ENCODE measurements around the gene MOB3A.

MOB3A gene

DNA sequence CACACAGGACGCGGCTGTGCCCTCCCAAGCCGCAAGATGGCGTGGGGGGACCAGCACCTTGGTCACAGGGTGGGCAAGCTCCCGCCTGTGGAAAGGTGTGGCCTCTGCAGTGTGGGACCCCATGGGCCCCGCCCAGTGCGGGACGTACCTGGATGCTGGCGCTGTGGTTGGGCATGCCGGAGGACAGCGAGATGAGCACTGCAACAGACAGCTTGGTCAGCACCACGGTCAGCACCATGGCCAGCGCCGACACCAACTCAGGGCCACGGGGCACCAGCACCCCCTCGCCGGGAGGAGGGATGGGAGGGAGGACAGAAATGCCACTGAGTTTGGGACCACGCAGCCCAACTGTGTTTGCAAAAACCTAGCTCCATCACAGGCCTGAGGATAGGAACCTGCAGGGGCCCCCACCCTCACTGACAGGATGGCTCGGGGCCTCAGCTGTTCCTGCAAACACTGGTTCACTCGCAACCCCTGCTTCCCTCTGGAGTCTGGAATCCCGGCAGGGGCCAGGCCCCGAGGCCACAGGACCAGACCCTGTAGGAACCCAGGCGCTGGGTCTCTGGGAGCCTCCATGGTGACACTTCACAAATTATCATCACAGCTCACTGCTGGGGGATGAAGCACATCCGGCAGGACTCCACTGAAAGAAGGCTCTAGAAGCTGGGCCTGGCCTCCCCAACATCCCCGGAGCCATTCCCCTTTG is 27.7 kb upstream of the MOB3A start:
- DNase-seq (ENCODE audit: low spot score), result no peak

DNA sequence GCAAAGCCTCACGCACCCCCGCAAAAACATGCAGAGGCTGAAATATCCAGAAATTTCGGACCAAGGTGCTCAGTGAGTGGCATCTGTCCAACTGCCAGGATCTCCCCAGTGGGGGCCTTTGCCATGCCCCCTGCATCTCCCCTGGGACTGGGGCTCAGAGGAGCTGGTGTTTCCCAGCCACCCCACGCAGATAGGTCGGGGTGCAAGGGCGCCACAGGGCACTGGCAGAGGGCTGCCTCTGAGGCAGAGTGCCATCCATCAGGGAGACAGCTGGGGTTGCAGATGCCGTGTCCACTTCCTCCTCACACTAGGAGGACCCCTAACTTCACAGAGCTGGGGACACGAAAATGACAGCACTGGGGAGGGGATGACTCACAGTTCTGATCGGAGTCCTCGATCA is 26.9 kb upstream of the MOB3A start:
- no peak for DNase-seq (ENCODE audit: low spot score)

DNA sequence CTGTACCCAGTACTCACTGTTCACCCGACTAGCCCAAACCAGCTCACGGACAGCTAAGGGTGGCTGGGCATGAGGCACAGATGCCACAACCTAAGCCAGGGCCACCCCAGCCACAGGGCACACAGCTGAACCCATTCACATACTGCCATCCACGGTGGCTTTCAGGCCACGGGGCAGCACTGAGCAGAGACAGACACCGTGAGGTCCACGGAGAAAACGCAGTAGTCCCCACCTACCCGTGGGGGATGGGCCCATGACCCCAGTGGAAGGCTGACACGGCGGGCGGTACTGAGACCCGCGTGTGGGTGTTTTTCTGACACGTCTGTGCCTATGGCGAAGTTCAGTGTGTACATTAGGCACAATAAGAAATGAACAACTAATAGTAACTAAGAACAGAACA is 26.1 kb upstream of the MOB3A start:
- no peak for DNase-seq (ENCODE audit: low spot score)

DNA sequence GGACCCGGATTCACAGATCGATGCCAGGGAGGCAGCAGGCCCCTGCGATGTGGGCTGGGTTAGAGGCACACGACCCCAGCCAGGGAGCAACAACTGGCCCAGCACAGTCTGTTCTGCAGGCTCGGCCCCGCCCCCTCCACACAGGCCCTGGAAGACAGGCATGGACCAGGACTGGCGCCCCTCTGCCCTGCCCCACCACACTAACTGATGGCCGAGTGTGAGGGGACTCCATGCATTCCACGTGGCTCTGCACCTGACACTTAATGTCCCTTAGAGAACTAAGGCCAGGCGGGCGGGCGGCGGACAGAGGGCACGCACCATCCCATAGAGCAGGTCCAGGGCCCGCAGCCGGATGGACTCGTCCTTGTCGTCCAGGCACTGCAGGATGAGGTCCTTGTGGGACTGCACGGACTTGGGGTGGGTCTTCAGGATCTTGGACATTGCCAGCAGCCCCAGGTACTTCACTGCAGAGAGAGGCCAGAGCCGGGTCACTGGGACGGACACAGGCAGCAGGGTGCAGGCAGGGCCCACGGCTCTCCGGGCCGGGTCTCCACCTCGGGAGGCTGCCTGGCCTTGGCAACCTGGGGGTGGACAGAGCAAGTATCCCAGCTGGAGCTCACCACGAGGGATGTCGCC is 25.4 kb upstream of the MOB3A start:
- DNase-seq (ENCODE audit: low spot score), result no peak

DNA sequence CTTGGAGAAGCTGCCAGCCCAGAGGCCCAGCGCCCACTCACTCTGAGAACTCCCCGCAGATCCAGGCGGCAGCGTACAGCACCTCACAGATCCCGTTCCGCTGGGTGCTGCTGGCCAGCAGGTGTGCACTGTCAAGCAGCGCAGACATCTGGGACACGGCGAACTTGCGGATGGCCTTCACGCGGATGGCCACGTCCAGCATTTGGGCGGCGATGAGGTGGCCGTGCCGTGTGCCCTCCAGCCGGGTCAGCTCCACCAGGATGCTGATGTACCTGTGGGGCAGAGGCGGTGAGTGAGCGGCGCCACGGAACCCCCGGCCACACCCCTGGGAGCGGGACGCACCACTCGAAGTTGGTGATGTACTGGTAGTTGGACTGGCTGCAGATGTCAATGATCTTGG is 24.7 kb upstream of the MOB3A start:
- DNase-seq (ENCODE audit: low spot score), result no peak

DNA sequence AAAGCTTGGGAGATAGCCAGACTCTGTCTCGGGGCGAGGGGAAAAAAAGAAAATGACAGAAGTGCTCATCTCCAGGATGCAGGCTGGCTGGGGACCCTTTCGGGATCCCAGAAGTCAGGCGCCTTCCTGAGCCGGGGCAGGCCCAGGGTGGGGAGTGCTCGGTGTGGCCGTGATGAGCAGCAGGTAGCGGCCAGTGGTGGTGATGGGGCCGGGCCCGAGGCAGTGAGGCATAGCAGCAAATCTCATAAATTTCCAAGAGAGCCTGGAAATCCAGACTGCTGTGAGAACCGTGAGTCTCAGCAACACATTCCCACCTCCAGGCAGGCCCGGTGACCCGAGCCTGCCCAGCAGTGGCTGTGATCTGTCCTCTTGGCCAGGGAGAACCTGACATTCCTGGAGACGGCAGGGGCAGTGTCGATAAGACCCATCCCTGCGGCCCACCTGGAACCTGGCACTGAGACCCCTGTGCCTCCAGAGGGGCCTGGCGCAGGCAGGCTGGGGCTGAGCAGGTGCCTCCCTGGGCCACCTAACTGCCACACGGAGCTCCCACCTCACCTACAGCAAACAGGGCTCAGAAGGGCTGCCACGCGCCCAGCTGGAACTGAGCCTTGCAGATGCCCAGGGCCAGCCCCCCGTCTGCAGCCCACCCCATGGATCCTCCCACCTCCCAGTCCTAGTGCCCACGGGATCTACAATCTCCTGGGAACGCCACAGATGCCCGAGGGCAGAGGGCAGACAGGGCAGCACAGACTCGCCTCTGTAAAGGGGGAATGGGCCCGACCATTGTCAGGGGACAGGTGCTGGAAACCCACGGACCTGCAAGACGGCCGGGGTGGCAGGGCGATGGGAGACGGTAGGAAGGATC is 24.0 kb upstream of the MOB3A start:
- no peak for DNase-seq (ENCODE audit: low spot score)

DNA sequence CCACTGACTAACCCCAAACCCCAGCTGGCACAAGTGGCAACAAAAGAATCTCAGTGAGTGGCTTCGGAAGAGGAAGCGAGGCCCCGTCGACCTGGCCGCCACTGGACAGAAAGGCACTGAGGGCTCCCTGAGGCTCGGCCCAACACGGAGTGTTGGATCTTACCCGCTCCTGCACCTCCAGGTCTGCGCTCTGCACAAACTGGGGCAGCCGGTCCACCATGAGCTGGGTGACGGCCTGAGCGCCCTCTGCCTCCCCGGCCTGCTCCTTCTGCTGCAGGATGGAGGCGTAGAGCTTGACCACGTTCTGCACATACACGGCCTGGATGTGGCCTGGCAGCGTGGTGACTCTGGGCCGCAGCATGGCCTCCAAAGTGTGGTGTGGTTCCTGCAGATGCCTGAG is 22.3 kb upstream of the MOB3A start:
- DNase-seq (ENCODE audit: low spot score), result no peak

DNA sequence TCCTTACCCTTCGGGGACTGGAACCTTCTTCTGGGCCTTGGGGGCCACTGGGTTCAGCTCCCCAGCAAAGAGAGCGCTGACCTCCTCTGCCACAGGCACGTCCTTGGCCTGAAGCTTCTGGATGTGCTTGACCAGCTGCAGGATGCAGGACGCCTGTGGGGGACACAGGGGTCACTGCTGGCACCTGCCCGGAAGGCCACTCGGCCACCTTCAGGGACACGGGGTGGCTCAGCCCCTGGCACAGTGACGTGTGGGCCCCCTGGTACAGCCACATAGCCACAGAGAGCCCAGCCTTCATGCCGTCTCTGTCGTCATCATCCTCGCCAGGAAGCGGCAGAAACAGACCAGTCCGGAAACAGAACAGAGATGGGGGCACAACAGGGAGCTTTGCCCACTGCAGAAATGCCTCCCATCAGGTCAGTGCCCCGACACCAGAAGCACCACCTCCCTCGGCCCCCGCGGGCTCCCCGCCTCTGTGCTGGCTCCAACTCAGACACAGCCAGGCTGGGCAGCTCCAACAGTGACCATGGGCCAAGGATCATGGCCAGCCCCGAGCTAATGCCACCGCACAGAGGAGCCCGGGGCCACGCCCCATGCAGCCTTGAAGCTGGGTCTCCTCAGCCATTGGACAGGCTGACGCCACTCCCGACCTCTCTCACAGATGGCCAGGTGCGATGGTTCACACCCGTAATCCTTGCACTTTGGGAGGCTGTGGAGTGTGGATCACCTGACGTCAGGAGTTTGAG is 21.3 kb upstream of the MOB3A start:
- DNase-seq (ENCODE audit: low spot score), result no peak

DNA sequence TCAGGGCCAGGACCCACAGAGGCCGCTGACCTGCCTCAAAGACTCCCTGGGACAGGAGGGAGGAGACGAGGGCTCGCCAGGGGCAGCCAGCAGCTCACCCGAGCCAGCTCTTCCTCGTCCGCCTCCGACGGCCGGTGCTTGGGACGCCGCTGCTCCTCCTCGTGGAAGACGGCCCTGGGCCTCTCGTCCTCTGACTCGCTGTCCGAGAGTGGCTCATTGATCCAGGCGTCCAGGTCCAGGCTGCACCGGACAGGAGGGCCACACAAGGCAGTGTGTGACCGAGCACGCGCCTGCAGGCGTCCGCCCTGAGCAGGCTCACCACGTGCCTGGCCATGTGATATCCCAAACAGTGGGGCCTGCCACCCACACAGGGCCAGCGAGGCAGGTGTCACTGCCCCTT is 20.4 kb upstream of the MOB3A start:
- no peak for DNase-seq (ENCODE audit: low spot score)

DNA sequence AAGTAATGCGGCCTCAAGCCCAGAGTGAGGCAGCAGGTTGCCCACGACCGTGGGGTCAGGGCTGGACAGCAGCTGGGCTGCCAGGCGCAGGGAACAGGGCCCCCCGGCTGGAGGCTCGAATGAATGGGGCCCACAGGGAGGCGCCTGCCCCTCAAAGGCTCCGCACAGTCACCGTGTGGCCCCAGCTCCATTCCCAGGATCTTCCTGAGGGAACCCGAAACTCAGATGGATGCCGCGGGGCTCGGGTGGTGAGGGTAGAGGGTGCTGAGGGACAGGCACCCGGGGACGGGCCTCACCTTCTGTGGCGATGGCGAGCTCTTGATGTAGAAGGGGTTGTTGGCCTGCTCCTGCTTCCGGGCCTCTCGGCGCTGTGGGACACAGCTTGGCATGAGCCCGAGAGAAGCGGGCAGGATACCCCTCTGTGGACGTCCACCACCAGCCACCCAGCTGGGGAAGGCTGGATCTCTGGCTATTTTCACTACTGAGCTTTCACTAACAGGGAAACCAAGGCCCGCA is 19.8 kb upstream of the MOB3A start:
- DNase-seq (ENCODE audit: low spot score), result no peak

DNA sequence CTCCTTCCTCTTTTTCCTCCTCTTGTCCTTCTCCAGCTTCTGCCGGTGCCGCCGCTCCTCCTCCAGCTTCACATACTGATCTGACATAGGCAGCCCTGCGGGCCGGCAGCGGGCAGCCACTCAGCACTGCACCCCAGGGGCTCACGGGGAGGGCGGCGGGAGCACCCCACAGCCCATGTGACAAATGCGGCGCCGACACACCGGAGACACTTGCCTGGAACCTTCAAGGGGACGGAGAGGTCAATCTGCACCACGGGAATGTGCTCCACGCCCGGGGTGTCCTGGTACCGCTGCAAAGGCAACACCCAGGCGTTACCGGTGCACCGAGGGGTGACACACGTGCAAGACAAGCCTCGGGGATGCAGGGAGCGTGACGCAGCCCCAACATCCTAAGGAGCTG is 19.2 kb upstream of the MOB3A start:
- no peak for DNase-seq (ENCODE audit: low spot score)

DNA sequence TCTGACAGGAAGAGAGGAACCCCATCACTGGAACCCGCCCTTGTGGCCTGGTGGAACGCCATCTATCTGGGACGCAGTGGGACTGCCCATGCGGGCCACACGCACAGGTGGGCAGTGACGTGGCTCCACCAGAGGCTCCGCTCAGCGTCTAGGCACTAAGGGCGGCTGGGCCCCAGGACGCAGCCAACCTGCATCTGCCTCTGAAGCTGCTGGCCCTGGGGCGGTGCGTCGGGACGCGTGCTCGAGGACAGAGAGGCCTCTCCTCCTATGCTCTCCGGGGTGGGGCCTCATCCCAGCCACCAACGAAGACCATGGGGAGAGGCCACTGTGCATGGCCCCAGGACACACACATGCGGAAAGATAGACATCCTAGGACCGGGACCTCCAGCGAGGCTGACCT is 18.7 kb upstream of the MOB3A start:
- DNase-seq (ENCODE audit: low spot score), result no peak

DNA sequence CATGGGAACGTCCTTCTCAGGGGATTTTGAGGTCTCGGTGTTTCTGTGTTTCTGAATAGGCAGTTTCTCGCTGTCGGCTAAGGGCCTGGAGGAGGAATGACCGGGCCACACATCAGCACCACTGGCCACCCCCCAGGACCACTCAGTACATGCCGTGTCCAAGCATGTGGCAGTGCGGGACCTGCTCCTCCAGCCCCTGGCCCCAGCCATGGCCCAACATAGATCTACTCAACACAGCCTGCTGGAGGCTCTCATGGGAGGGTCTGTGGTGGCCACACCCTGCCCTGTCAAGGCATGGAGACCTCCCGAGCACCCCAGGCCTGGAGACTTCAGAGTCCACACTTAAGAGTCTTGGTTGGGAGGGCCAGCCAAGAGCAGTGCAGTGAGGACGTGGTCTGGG is 18.1 kb upstream of the MOB3A start:
- DNase-seq (ENCODE audit: low spot score), result no peak

DNA sequence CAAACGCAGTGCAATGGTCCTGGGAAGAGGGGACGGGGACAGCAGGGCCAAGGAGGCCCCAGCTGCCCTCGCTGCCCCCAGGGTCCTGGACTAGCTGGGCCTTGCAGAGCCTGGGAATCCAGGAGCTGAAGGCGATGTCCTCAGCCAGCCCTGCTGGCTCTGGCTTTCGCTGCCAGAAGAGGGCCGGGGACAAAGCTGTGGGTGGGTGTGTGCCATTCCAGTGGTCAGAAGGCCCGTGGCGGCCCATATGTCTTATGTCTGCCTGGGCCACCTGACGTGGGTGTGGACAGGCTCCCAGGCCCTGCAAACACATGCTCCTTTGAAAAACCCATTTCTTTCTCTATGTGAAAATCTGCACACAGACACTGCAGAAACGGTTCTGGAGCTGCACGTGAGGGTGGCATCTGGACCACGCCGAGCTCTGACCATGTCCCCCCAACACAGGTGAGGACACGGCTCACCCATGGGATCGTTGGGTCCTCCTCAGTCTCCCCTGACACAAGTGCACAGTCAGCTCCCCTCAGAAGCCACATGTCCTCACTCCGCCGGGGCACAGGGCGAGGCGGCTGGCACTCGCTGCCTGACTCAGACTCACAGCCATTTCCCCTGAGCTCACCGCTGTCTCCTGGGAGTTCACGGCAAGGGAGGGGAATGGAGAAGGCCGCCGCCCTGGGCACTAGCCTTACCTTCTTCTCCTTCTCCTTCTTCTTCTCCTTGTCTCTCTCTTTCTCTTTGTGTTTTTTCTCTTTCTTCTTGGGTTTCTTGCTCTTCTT is 17.5 kb upstream of the MOB3A start:
- no peak for DNase-seq (ENCODE audit: low spot score)

DNA sequence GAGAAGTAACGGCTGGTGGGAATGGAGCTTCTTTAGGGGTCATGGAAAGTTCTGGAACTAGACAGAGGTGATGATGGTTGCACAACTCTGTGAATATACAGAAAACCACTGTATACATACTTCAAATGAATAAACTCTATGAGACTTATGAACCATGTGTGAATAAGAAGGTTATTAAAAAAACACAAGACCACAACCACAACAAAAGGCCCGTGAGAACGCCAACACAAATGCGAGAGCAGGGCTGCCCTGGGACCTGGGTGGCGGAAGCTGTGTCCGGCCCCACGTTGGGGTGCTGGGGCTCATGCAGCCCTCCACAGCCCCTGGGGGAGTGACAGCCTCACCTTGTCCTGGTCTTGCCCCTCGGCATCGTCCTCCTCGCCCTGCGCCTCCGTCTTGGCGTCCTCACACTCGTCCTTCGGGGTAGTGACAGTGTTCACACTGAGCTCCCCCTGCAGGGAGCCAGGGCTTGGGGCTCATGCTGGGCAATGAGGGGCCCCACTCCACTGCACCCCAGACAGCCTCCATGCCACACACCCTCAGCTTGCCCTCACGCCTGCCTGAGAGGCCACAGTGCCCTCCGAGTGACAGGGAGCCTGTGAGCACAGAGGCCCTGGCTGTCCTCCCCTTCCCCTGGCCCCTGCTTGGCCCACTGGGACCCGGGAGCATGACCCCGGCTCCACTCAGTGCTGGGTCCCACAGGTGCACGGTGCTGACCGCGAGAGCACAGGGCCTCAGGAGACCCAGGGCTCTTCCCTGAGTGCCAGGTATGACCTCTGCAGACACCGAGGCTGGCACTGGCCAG is 16.6 kb upstream of the MOB3A start:
- no peak for DNase-seq (ENCODE audit: low spot score)

DNA sequence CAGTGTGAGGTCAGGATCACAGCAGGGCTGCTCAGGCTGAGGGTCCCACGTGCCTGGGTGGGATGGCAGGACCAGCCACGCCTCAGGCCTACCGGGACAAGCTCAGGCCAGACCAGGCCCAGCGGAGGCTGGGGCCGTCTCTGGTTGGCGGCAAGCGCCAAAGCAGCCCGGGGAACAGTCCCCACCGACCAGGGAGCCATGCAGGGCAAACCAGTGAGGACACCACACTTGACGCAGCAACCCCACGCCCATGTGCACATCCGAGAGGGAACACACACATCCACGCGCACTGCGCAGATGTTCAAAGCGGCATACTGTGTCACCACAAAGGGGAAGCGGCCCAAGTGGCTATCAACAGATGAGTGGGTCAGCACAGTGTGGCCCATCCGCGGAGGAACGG is 15.8 kb upstream of the MOB3A start:
- no peak for DNase-seq (ENCODE audit: low spot score)

DNA sequence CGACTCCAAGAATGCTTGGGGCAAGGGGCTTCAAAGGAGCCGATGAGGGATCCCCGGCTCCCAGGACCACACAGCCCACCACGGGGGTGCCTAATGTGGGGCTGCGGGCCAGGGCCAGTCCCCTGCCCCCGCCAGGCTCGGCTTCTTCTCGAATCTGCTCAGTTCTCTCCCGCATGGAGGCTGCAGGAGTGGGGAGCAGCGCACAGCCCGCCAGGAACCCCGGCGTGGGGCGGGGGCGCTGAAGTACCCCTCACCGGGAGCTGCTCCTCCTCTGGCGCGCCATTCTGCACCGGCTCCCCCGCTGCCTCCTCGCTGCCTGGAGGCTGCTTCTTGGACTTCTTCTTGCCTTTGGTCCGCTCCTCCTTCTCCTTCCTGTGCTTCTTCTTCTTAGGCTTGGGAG is 15.3 kb upstream of the MOB3A start:
- no peak for DNase-seq (ENCODE audit: low spot score)

DNA sequence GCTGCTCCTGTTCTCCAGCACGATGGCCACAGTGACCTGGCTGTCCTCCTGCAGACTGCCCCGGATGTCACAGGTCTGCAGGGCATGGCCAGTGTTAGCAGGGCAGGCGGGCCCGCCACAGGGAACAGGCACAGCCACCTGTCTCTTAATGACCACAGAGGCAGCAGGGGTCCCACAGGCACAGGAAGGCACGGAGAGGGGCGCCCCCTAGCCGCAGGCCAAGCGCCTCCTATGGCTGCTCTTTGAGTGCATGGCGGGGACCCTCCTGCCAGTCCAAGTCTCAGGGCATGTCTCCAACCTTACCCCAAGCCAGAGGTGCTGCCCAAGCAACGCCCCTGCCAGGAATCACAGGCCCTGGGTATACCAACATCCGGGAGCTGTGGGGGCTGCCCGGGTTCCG is 14.7 kb upstream of the MOB3A start:
- no peak for DNase-seq (ENCODE audit: low spot score)

DNA sequence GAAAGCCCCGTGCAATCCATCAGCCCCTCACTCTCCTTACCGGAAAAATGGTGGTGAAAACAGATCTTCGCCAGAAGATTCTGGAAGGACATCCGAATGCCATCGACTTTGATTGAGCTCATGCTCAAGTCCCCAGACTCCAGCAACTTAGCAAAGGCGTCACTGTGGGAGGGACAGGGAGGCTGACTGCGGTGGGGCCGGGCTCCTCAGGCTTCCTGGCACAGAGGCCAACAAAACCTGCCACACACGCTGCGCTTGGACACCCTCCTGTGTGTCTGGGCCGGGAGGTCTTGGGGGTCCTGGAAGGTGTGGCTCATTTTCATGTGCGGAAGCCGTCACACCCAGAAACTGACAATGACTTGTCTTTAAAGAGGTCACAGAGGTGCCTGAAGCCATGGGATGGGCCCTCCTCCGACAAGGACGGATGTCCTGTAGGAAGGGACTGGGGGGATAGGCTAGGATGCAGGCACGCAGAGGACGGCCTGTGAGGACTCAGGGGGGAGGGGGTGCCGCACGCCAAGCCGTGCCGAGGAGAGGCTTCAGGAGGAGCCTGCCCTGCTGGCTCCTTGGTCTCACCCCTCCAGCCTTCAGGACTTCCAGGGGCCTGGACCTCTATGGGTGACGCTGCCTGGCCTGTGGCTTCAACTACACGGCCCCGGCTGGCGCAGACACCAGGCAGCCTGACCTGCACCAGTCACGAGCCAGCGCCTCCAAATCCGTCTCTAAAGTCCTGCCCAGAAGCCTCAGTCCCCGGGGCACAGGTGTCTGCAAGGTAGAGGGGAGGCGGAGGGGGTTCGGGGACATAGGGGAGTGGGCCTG is 13.1 kb upstream of the MOB3A start:
- DNase-seq (ENCODE audit: low spot score), result no peak
